ENCODE measurements around the gene ARHGDIB. TPM values are rescaled to one million over a fixed set of nuclear protein-coding genes. Genes with fewer than 3 reads are reported as not detected.

ARHGDIB gene
- total and polyA plus RNA-seq, 2 donors from 2014 or later = 127 to 151 TPM

DNA sequence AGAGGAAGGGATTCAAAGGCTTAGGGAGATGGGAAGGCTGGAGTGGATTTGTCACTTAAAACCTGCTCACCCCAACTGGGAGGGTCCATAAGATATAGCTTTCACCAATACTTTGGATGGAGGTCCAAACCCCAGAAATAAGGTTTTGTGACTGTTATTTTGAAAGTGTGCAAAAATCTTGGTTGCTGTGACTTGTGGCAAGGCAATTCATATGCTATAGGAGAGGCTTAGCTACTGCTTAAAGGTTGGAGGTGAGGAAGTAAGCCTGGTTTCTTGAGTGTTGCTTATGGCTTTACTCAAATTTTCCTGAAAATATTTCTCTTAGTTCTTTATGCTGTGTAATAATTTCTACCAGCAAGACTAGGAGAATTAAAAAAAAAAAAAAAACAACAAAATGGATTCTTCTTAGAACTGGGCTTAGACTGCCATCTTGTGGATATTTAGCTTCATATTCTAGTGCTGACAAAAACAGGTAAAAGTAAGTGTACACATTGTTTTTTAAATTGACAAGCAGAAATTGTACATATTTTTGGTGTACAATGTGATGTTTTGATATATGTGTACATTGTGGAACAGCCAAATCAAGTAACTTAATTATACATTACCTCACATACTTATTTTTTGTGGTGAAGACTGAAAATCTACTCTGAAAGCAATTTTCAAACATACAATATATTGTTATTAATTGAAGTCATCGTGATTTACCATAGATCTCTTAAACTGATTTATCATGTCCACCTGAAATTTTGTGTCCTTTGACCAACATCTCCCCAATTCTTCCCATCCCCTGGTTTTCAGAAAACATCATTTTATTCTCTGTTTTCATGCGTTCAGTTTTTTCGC, 34.4 kb upstream of the ARHGDIB start:
- no peaks in the 10 kb centered on the region for H3K27me3 ChIP-seq (ENCODE audit: control insufficient read depth, insufficient read depth, low read length)
- DNase-seq (peak in 2 of 5 donors; percentile 75 to 91), FAIRE-seq (peak; percentile 98)
- peaks cover 0 to 6% (median 0%) of the 10 kb centered on the region in 3 donors for H3K4me1 ChIP-seq (ENCODE audit: control insufficient read depth in 2 of 3, insufficient read depth in 2 of 3, low read depth in 1 of 3, low read length in 3 of 3)
- TF ChIP-seq, protein P1, sequence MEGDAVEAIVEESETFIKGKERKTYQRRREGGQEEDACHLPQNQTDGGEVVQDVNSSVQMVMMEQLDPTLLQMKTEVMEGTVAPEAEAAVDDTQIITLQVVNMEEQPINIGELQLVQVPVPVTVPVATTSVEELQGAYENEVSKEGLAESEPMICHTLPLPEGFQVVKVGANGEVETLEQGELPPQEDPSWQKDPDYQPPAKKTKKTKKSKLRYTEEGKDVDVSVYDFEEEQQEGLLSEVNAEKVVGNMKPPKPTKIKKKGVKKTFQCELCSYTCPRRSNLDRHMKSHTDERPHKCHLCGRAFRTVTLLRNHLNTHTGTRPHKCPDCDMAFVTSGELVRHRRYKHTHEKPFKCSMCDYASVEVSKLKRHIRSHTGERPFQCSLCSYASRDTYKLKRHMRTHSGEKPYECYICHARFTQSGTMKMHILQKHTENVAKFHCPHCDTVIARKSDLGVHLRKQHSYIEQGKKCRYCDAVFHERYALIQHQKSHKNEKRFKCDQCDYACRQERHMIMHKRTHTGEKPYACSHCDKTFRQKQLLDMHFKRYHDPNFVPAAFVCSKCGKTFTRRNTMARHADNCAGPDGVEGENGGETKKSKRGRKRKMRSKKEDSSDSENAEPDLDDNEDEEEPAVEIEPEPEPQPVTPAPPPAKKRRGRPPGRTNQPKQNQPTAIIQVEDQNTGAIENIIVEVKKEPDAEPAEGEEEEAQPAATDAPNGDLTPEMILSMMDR (IDR thresholded peaks at IDR 0.05; ENCODE audit: borderline replicate concordance, extremely low read depth, insufficient read depth) = peak; percentile 67
- peaks cover 0 to 1% (median 0%) of the 10 kb centered on the region in 3 donors for H3K9me3 ChIP-seq (ENCODE audit: control insufficient read depth in 2 of 3, insufficient read depth in 1 of 3, low read length in 3 of 3)
- no peak overlapping the region for H3K27ac ChIP-seq (ENCODE audit: low read depth in 2 of 2, low read length in 2 of 2)
- H3K36me3 ChIP-seq (ENCODE audit: control insufficient read depth in 2 of 3, insufficient read depth in 3 of 3, low read length in 3 of 3) = no peaks in the 10 kb centered on the region
- H3K4me3 ChIP-seq (ENCODE audit: low read length in 3 of 3) = no peak overlapping the region
- no peak overlapping the region for H3K9ac ChIP-seq (ENCODE audit: low read length in 3 of 3)
- intact Hi-C loops (cut with DNase I) = loop anchor here (5.0 kb wide), 1 partner anchor 154 kb away; the partner anchor contains the start of gene ART4

DNA sequence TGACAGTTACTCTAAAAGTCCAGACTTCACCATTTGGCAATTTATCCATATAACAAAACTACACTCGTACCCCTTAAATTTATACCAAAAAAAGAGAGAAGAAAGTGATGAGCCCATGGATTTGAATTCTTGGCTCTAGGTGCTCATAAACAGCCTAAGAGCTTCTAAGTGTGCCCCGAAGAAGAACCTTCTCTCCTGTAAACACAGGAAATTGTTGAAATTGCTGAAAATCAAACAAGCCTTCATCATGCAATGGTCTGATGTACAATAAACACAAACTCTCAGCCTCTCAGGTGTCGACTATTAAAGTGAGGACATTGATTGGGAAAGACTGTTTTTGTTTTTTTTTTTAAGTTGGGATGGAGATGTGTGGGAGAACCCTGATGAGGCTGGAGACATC, 33.2 kb upstream of the ARHGDIB start:
- Histone ChIP-seq H3K9ac (ENCODE audit: low read length in 3 of 3) (no peak overlapping the region), H3K27ac (ENCODE audit: low read depth in 2 of 2, low read length in 2 of 2) (no peak overlapping the region), H3K36me3 (ENCODE audit: control insufficient read depth in 2 of 3, insufficient read depth in 3 of 3, low read length in 3 of 3) (no peaks in the 10 kb centered on the region), H3K4me1 (ENCODE audit: control insufficient read depth in 2 of 3, insufficient read depth in 2 of 3, low read depth in 1 of 3, low read length in 3 of 3) (peaks cover 0 to 3% (median 0%) of the 10 kb centered on the region in 3 donors), H3K27me3 (ENCODE audit: control insufficient read depth, insufficient read depth, low read length) (no peaks in the 10 kb centered on the region), H3K4me3 (ENCODE audit: low read length in 3 of 3) (no peak overlapping the region), H3K9me3 (ENCODE audit: control insufficient read depth in 2 of 3, insufficient read depth in 1 of 3, low read length in 3 of 3) (peaks cover 0 to 1% (median 0%) of the 10 kb centered on the region in 3 donors)
- TF ChIP-seq, protein P1 (IDR thresholded peaks at IDR 0.05; ENCODE audit: borderline replicate concordance, extremely low read depth, insufficient read depth) = no peak
- intact Hi-C loops (cut with DNase I) = loop anchor here (5.0 kb wide), 1 partner anchor 152 kb away; the partner anchor contains the start of gene ART4
- FAIRE-seq = no peak
- DNase-seq = no peak

DNA sequence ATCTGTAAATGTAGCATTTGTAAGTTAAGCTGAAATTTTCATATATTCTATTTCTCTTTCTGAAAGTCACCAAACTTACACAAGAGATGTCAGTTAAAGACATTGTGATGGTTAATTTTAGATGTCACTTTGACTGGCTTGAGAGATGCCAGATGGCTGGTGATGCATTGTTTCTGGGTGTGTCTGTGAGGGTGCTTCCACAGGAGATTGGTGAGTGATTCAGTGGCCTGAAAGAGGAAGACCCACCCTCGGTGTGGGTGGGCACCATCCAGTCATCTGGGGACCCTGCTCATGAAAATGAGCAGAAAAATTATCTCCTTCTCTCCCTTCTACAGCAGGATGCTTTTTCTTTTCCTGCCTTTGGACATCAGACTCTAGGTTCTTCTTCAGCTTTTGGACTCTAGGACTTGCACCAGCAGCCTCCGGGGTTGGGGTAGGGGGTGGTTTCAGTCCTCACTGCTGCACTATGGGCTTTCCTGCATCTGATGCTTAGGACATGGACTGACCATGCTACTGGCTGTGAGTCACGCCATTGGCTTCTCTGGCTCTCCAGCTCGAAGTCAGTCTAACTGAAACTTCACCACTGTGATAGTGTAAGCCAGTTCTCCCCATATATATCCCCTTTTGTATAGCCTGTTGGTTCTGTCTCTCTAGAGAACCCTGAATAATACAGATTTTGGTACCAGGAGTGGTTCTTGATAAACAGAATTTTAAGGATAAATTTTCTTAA, 32.3 kb upstream of the ARHGDIB start:
- DNase-seq = no peak
- no peak overlapping the region for H3K4me3 ChIP-seq (ENCODE audit: low read length in 3 of 3)
- peaks cover 0 to 1% (median 0%) of the 10 kb centered on the region in 3 donors for H3K9me3 ChIP-seq (ENCODE audit: control insufficient read depth in 2 of 3, insufficient read depth in 1 of 3, low read length in 3 of 3)
- H3K4me1 ChIP-seq (ENCODE audit: control insufficient read depth in 2 of 3, insufficient read depth in 2 of 3, low read depth in 1 of 3, low read length in 3 of 3) = peaks cover 0 to 5% (median 0%) of the 10 kb centered on the region in 3 donors
- no peaks in the 10 kb centered on the region for H3K36me3 ChIP-seq (ENCODE audit: control insufficient read depth in 2 of 3, insufficient read depth in 3 of 3, low read length in 3 of 3)
- intact Hi-C loops (cut with DNase I) = no loop called here
- TF ChIP-seq, protein P1 (IDR thresholded peaks at IDR 0.05; ENCODE audit: borderline replicate concordance, extremely low read depth, insufficient read depth) = no peak
- H3K27ac ChIP-seq (ENCODE audit: low read depth in 2 of 2, low read length in 2 of 2) = no peak overlapping the region
- no peak overlapping the region for H3K9ac ChIP-seq (ENCODE audit: low read length in 3 of 3)
- H3K27me3 ChIP-seq (ENCODE audit: control insufficient read depth, insufficient read depth, low read length) = no peaks in the 10 kb centered on the region
- no peak for FAIRE-seq

Data from kidney (tissue), 14 donors.